H1 (cell line): ENCODE results near the gene TMTC2. TPM values are rescaled to one million over a fixed set of nuclear protein-coding genes. Genes with fewer than 3 reads are reported as not detected.

Experiments used
- CTCF ChIA-PET: fragments of 300-600 bp; sonication (Branson Sonifier 250); formaldehyde crosslinking; loops from one replicate; lab custom pipeline; 2021; ENCODE audit not compliant: partially characterized antibody; lab: Charles Lee
- POLR2A ChIA-PET: fragments of 300-600 bp; sonication (Branson Sonifier 250); formaldehyde crosslinking; loops from one replicate; lab custom pipeline; 2021; ENCODE audit warnings: inconsistent platforms; ENCODE audit not compliant: partially characterized antibody; lab: Charles Lee
- DNase-seq, 2 experiments: peaks; one replicate each; pipeline versions ENCODE4 v3.0.0 to v3.0.0-alpha.2; 2010 to 2022; ENCODE audit warnings: low spot score in 2 of 2, low read depth in 1 of 2, mixed read lengths in 1 of 2
- FAIRE-seq: peaks from 2 replicates; lab custom pipeline; 2011; peaks lifted over from hg19 to GRCh38; lab: Jason Lieb, UNC
- H2AFZ ChIP-seq: 2 replicates; pipeline ENCODE4 v1.8.1; 2012; ENCODE audit warnings: low read length, inconsistent platforms
- H2AK5ac ChIP-seq: 2 replicates; pipeline ENCODE4 v1.6.1; 2013; ENCODE audit warnings: low read depth, low read length
- H2BK120ac ChIP-seq: replicated peaks from 2 replicates; pipeline ENCODE3; 2013; ENCODE audit warnings: low read depth, low read length, inconsistent platforms
- H2BK12ac ChIP-seq: 2 replicates; pipeline ENCODE4 v1.6.1; 2013; ENCODE audit warnings: low read depth, low read length
- H2BK15ac ChIP-seq: 2 replicates; pipeline ENCODE4 v1.6.1; 2013; ENCODE audit warnings: low read length
- H2BK20ac ChIP-seq: 2 replicates; pipeline ENCODE4 v1.6.1; 2013; ENCODE audit warnings: low read length
- H2BK5ac ChIP-seq: 2 replicates; pipeline ENCODE4 v1.6.1; 2013; ENCODE audit warnings: low read depth, low read length
- H3K14ac ChIP-seq: 2 replicates; pipeline ENCODE4 v1.6.1; 2013; ENCODE audit warnings: inconsistent platforms; ENCODE audit not compliant: insufficient read length
- H3K18ac ChIP-seq: 2 replicates; pipeline ENCODE4 v1.6.1; 2013; ENCODE audit warnings: low read length; ENCODE audit errors: extremely low read depth
- H3K23ac ChIP-seq: 2 replicates; pipeline ENCODE4 v1.6.1; 2013; ENCODE audit warnings: inconsistent platforms; ENCODE audit not compliant: insufficient read length
- H3K23me2 ChIP-seq: 2 replicates; pipeline ENCODE4 v1.6.1; 2013; ENCODE audit warnings: low read depth, low read length
- H3K27ac ChIP-seq: 2 replicates; pipeline ENCODE4 v1.6.1; 2011; ENCODE audit warnings: low read depth, low read length, inconsistent platforms
- H3K27me3 ChIP-seq, 4 experiments: replicated peaks in 1 of 4; 1 replicate in 1 of 4; 2 replicates in 3 of 4; pipeline versions ENCODE4 v1.6.1 to v1.8.1; 2011 to 2013; ENCODE audit warnings: low read length in 3 of 4, mild to moderate bottlenecking in 3 of 4, inconsistent platforms in 2 of 4, mixed read lengths in 2 of 4, moderate library complexity in 1 of 4; ENCODE audit not compliant: control insufficient read depth in 3 of 4, insufficient read depth in 3 of 4; ENCODE audit errors: extremely low read depth in 1 of 4
- H3K36me3 ChIP-seq, 4 experiments: 2 replicates each; pipeline versions ENCODE4 v1.6.1 to v1.8.1; 2011 to 2013; ENCODE audit warnings: mild to moderate bottlenecking in 4 of 4, low read length in 3 of 4, moderate library complexity in 2 of 4, control low read depth in 1 of 4, inconsistent platforms in 1 of 4; ENCODE audit not compliant: insufficient read depth in 4 of 4, control insufficient read depth in 2 of 4
- H3K4ac ChIP-seq: replicated peaks from 2 replicates; pipeline ENCODE3; 2013; ENCODE audit warnings: low read length, low read depth, mixed read lengths, inconsistent platforms; ENCODE audit not compliant: insufficient read length
- H3K4me1 ChIP-seq, 4 experiments: replicated peaks in 1 of 4; 1 replicate in 1 of 4; 2 replicates in 3 of 4; pipeline versions ENCODE4 v1.6.1 to v1.8.1; 2011 to 2013; ENCODE audit warnings: low read length in 3 of 4, inconsistent platforms in 2 of 4, mixed read lengths in 1 of 4; ENCODE audit not compliant: insufficient read depth in 4 of 4, control insufficient read depth in 3 of 4
- H3K4me2 ChIP-seq, 2 experiments: 2 replicates each; pipeline versions ENCODE4 v1.6.1 to v1.8.1; 2011 to 2013; ENCODE audit warnings: low read depth in 2 of 2, low read length in 2 of 2, control low read depth in 1 of 2, inconsistent platforms in 1 of 2, mild to moderate bottlenecking in 1 of 2; ENCODE audit not compliant: insufficient read depth in 1 of 2
- H3K4me3 ChIP-seq, 4 experiments: fragments of 200-600, 300-600 bp in 1 of 4; sonication (generic), shearing (Covaris generic), sonication (Bioruptor Twin) in 1 of 4; 2 replicates each; pipeline versions ENCODE4 v1.5.1 to v1.8.1; 2011 to 2016; ENCODE audit warnings: low read length in 4 of 4, low read depth in 3 of 4, control low read depth in 2 of 4, inconsistent platforms in 2 of 4, mild to moderate bottlenecking in 2 of 4, mixed read lengths in 1 of 4, moderate library complexity in 1 of 4; ENCODE audit not compliant: insufficient read depth in 2 of 4; ENCODE audit errors: extremely low read depth in 1 of 4
- H3K56ac ChIP-seq: replicated peaks from 2 replicates; pipeline ENCODE3; 2013; ENCODE audit warnings: low read depth, mild to moderate bottlenecking, mixed read lengths, low read length, inconsistent platforms; ENCODE audit not compliant: insufficient read length
- H3K79me1 ChIP-seq: 2 replicates; pipeline ENCODE4 v1.6.1; 2013; ENCODE audit warnings: low read depth, low read length, control low read depth
- H3K79me2 ChIP-seq, 2 experiments: 2 replicates each; pipeline versions ENCODE4 v1.6.1 to v1.8.1; 2012 to 2013; ENCODE audit warnings: low read length in 2 of 2, mild to moderate bottlenecking in 2 of 2, inconsistent platforms in 1 of 2; ENCODE audit not compliant: insufficient read depth in 2 of 2, control insufficient read depth in 1 of 2
- H3K9ac ChIP-seq, 4 experiments: replicated peaks in 1 of 4; 1 replicate in 1 of 4; 2 replicates in 3 of 4; pipeline versions ENCODE4 v1.6.1 to v1.8.1; 2011 to 2013; ENCODE audit warnings: low read depth in 3 of 4, low read length in 3 of 4, control low read depth in 2 of 4, mild to moderate bottlenecking in 2 of 4, moderate library complexity in 2 of 4, inconsistent platforms in 1 of 4; ENCODE audit errors: extremely low read depth in 1 of 4
- H3K9me3 ChIP-seq, 2 experiments: 2 replicates each; pipeline versions ENCODE4 v1.6.1 to v1.8.1; 2012 to 2013; ENCODE audit warnings: mild to moderate bottlenecking in 2 of 2, moderate library complexity in 2 of 2, control low read depth in 1 of 2, inconsistent platforms in 1 of 2, low read depth in 1 of 2, low read length in 1 of 2, mixed read lengths in 1 of 2; ENCODE audit not compliant: insufficient read depth in 2 of 2
- H4K20me1 ChIP-seq, 2 experiments: replicated peaks in 1 of 2; 2 replicates each; pipeline versions ENCODE3 to v1.8.1; 2011 to 2013; ENCODE audit warnings: inconsistent platforms in 2 of 2, low read length in 2 of 2, mild to moderate bottlenecking in 1 of 2; ENCODE audit not compliant: insufficient read depth in 2 of 2, control insufficient read depth in 1 of 2
- H4K5ac ChIP-seq: 2 replicates; pipeline ENCODE4 v1.6.1; 2013; ENCODE audit warnings: low read length, low read depth, mixed read lengths, inconsistent platforms; ENCODE audit not compliant: insufficient read length
- H4K8ac ChIP-seq: 2 replicates; pipeline ENCODE4 v1.8.0; 2013; ENCODE audit warnings: mild to moderate bottlenecking, moderate library complexity, low read length, inconsistent platforms; ENCODE audit not compliant: insufficient read depth; ENCODE audit errors: extremely low read depth
- H4K91ac ChIP-seq: replicated peaks from 2 replicates; pipeline ENCODE3; 2013; ENCODE audit warnings: low read length, mixed read lengths, inconsistent platforms; ENCODE audit not compliant: insufficient read length
- ASH2L ChIP-seq: fragments of 200-600, 300-600 bp; sonication (generic); IDR thresholded peaks from one replicate; pipeline ENCODE4 v1.7.1; 2017; ENCODE audit warnings: low read length
- CHD2 ChIP-seq: IDR thresholded peaks from 2 replicates; pipeline ENCODE4 v1.6.1; 2012; ENCODE audit warnings: low read length, improper control_type of control experiment
- EGR1 ChIP-seq: IDR thresholded peaks from 2 replicates; pipeline ENCODE4 v1.6.1; 2011; ENCODE audit warnings: low read depth, low read length, borderline replicate concordance
- FOSL1 ChIP-seq: IDR thresholded peaks from 2 replicates; pipeline ENCODE4 v1.6.1; 2011; ENCODE audit warnings: mild to moderate bottlenecking, low read depth, low read length, moderate library complexity; ENCODE audit not compliant: insufficient read depth
- SIRT6 ChIP-seq: IDR thresholded peaks from one replicate; pipeline ENCODE4 v1.7.1; 2012; ENCODE audit warnings: low read length, inconsistent platforms
- SP1 ChIP-seq: IDR thresholded peaks from 2 replicates; pipeline ENCODE4 v1.6.1; 2011; ENCODE audit warnings: low read depth, low read length
- SUZ12 ChIP-seq: fragments of 200-600 bp; sonication (generic); IDR thresholded peaks from 2 replicates; pipeline ENCODE4 v1.6.1; 2012; ENCODE audit warnings: mild to moderate bottlenecking, inconsistent platforms, low read length, moderate library complexity, mixed read lengths
- WGBS, 2 experiments: shearing (Covaris generic) in 1 of 2; methylation state at CpG; one replicate each; pipeline versions ENCODE4 v1.1.6 to v1.1.7; 2013 to 2015; ENCODE audit warnings: low lambda C conversion rate in 2 of 2, mixed read lengths in 2 of 2, inconsistent platforms in 1 of 2, low coverage in 1 of 2, missing lambda C conversion rate in 1 of 2; ENCODE audit not compliant: insufficient replicate concordance in 2 of 2, insufficient coverage in 1 of 2, insufficient read length in 1 of 2; ENCODE audit errors: extremely low coverage in 1 of 2, missing lambda C conversion rate in 1 of 2; 5-methylcytosine and 5-hydroxymethylcytosine counted together
- polyA plus RNA-seq, 7 experiments: library from polyadenylated mRNA; depleted of rRNA in 3 of 7; stranded (reverse) in 5 of 7; unstranded in 2 of 7; fragments of >200 nt in 5 of 7; fragments of 200-250 nt in 2 of 7; gene quantifications; 1 replicate in 5 of 7; 2 replicates in 1 of 7; 4 replicates in 1 of 7; pipeline versions ENCODE4 v1.2.1 to v1.2.3, GENCODE V29; 2011 to 2013; ENCODE audit warnings: missing spikeins in 2 of 7, mixed read lengths in 2 of 7
- total RNA-seq: library from RNA; stranded (reverse); fragmentation: NEBNext Ultra II Directional; extraction: Animal tissue kit (Norgen Biotek cat#: 25700); gene quantifications from 2 replicates; pipeline ENCODE4 v1.2.1, GENCODE V29; 2021

The TMTC2 gene
- total and polyA plus RNA-seq, 2 of the 8 experiments (the other 6 are each of a cell fraction or from before 2014, with no cell fraction given) = 2.3 to 3.9 TPM

- ChIA-PET POLR2A (no interaction called here), CTCF (interaction anchor here (0.9 to 1.3 kb wide), 2 partner anchors 11 to 412 kb away, joined by 3 read pairs; no protein-coding TSS in a partner anchor)
- no peak overlapping the region for H2BK15ac ChIP-seq
- no peak overlapping the region for H3K4me2 ChIP-seq
- H3K4me3 ChIP-seq = no peak overlapping the region
- H2BK12ac ChIP-seq = no peak overlapping the region
- H3K27ac ChIP-seq = no peak overlapping the region
- H4K5ac ChIP-seq = no peak overlapping the region
- no peaks in the 10 kb centered on the region for H3K27me3 ChIP-seq
- H3K56ac ChIP-seq = no peak overlapping the region
- no peak for DNase-seq
- no peak overlapping the region for H2AK5ac ChIP-seq
- WGBS, 2 experiments = 79% methylated on average over 5 of the region's 5 CpGs; no CpG with 5 or more reads in 1 of the 2 experiments
- no peaks in the 10 kb centered on the region for H3K79me1 ChIP-seq
- no peak overlapping the region for H3K4ac ChIP-seq
- TF ChIP-seq SP1 (no peak), SUZ12 (no peak), ASH2L (no peak), EGR1 (no peak), FOSL1 (no peak), CHD2 (no peak), SIRT6 (no peak)
- TF ChIP-seq, all 59 proteins: peak for 0
- Histone ChIP-seq H3K36me3 (no peaks in the 10 kb centered on the region), H2AFZ (no peak overlapping the region), H3K14ac (no peak overlapping the region), H3K9ac (no peak overlapping the region), H4K20me1 (no peaks in the 10 kb centered on the region), H2BK120ac (no peak overlapping the region), H4K91ac (no peak overlapping the region), H2BK5ac (no peak overlapping the region), H3K18ac (no peak overlapping the region), H3K79me2 (no peaks in the 10 kb centered on the region), H3K23me2 (no peaks in the 10 kb centered on the region), H3K9me3 (no peaks in the 10 kb centered on the region), H4K8ac (no peak overlapping the region), H3K23ac (no peak overlapping the region), H2BK20ac (no peak overlapping the region), H3K4me1 (peaks cover 0 to 4% (median 0%) of the 10 kb centered on the region in 4 experiments; a peak in 1 of 7 replicates)
- no peak for FAIRE-seq
These were observed 411.1 kb downstream of the TMTC2 start for GRCh38 chr12:83097643-83098342.
